ENCODE data around the gene PAX3.

Gene PAX3

DNA sequence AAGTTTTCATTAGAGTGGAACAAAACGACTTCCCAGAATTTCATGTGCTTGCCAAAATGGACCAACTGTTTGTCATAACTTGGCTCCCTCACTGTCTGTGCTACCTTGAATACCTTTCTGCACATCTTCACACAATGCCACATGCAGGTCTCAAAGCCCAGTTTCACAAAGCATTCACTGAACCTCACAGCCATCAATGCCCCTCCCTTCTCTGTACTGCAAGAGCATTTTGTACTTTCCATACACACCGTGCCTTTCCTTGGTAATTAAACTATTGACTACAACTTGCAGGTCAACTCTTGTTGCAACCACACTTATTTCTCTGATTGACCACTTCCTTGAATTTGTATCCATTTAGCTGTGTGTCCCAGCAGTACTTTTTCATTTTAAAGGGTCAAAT, 50.5 kb downstream of the PAX3 start:
- no peak for DNase-seq (ENCODE audit: low spot score)
- no peak for TF ChIP-seq CTCF (IDR thresholded peaks at IDR 0.05; ENCODE audit: borderline replicate concordance, control extremely low read depth, extremely low read depth, insufficient read depth, missing control alignments)
- in situ Hi-C loops (cut with MboI; ENCODE audit: low sequenced_read_pairs, unreplicated experiment): no loop called here

DNA sequence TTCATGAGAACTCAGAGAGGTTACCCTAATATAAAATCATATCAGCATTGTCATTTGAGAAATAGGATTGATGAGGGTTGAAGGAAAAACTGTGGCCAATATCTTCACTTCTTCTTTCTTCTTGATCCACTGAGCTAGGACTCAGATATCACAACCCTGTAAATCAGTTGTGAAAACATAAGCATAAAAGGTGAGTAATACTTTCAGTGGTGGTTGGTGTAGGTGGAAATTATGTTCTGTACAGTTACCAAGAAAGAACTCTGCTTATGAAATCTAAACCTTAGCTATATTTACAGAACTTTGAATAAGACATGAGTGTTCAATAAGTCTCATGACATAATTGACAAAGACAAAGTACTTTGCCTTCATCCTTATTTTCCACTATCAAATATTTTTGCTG, 56.3 kb downstream of the PAX3 start:
- DNase-seq (ENCODE audit: low spot score): no peak
- no peak for TF ChIP-seq CTCF (IDR thresholded peaks at IDR 0.05; ENCODE audit: borderline replicate concordance, control extremely low read depth, extremely low read depth, insufficient read depth, missing control alignments)
- in situ Hi-C loops (cut with MboI; ENCODE audit: low sequenced_read_pairs, unreplicated experiment): no loop called here

DNA sequence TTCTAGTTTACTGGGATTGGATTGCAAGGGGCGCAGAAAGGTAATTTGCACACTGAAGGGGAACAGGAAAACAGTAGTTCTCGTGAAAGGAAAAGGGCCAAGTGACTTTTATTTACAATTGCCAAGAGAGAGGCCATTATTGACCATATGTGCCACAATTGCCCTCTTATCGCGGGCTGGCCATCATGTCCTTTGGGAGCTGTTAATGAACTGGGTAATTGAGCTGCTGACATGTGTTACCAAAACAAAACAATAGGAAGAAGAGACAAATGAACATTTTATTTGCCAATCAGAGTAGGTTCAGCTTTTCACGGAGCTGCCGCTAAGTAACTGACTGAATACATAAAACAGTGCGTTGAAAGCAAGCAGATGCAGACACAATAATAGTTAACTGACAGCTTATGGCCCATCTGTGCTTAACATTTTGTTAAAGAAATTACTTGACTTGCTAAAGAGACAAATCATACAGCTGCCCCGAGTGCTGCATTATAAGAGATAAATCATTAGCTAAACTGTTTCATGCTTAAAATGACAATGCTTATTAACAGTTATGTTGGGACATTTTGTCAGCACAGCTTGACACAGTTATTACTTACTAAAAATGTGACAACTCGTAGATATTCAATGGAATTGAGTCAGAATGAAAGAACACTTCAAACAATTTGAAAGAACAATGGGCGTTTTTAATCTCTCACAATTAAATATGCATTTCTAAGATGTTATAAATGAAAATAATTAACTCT, 57.5 kb downstream of the PAX3 start:
- no peak for TF ChIP-seq CTCF (IDR thresholded peaks at IDR 0.05; ENCODE audit: borderline replicate concordance, control extremely low read depth, extremely low read depth, insufficient read depth, missing control alignments)
- in situ Hi-C loops (cut with MboI; ENCODE audit: low sequenced_read_pairs, unreplicated experiment): no loop called here
- DNase-seq (ENCODE audit: low spot score): no peak

DNA sequence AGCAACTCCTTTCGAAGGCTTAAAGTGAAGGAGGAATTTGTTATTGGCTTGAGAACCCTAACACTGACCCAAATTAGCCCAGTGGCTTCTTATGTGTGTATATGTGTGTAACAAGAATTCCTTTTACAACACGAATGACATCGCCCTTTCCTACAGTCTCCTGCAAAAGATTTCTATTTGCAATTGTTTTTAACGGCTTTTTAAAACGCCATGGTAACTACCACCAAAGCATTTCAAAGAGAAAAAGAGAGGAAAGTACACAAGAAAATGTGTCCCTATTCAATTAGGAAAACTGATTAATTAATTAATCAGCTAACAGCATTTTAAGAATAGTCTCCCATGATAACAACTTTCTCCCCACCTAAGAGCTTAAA, 58.1 kb downstream of the PAX3 start:
- no peak for DNase-seq (ENCODE audit: low spot score)
- in situ Hi-C loops (cut with MboI; ENCODE audit: low sequenced_read_pairs, unreplicated experiment): no loop called here
- TF ChIP-seq CTCF (IDR thresholded peaks at IDR 0.05; ENCODE audit: borderline replicate concordance, control extremely low read depth, extremely low read depth, insufficient read depth, missing control alignments): no peak

DNA sequence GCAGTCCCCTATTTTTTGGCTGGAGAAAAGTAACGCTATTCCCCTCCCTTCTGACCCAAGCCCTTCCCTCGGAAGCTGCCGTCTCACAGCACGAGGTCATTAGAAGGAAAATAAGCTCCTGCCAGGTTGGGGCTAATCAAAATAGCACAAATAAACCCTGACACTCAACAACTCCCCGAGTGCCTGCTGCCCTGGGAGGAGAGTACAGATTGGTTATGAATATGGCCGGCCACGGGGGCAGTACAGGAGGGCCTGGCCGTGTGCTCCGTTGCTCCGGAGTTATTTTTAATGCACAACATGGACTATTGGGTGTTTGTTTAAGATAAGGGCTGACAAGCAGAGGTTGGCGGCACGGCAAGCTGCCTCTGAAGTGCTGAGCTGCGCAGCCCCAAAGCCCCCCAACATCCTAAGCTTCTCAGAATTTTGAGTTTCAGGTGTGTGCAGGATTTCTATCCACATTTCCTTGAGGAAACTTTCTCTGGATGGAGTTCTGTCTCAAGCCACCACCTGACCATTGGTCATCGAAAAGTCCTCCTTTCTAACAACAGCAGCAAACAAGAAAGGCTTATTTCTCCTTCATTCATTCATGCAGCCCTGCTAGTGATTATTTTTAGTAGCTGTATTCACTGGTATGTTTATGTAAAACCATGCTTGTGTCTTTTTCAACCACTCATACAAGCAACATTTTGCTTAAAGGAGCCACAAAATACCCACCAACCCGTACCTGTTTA, 58.7 kb downstream of the PAX3 start:
- in situ Hi-C loops (cut with MboI; ENCODE audit: low sequenced_read_pairs, unreplicated experiment): no loop called here
- TF ChIP-seq CTCF (IDR thresholded peaks at IDR 0.05; ENCODE audit: borderline replicate concordance, control extremely low read depth, extremely low read depth, insufficient read depth, missing control alignments): no peak
- no peak for DNase-seq (ENCODE audit: low spot score)

- in situ Hi-C loops (cut with MboI; ENCODE audit: low sequenced_read_pairs, unreplicated experiment): no loop called here
- TF ChIP-seq CTCF (IDR thresholded peaks at IDR 0.05; ENCODE audit: borderline replicate concordance, control extremely low read depth, extremely low read depth, insufficient read depth, missing control alignments): no peak
- DNase-seq (ENCODE audit: low spot score): no peak
Measured at GRCh38 chr2:222239091-222239490, 59.7 kb downstream of the PAX3 start.

Measured in GM13976 (cell line).